Left ventricle myocardium inferior (tissue), 1 donor: ENCODE measurements around the gene IFIT1. TPM values are rescaled to one million over a fixed set of nuclear protein-coding genes. Genes with fewer than 3 reads are reported as not detected.
"Not testable (repeated sequence)": the region's sequence is repeated elsewhere in the genome, so short reads cannot be mapped to it uniquely, and the experiment has no call there.

ENCODE experiments used
- DNase-seq: peaks from one replicate; pipeline ENCODE4 v3.0.0-alpha.2; 2020
- H3K27ac ChIP-seq: fragments of 200-600 bp; replicated peaks from 2 replicates; pipeline ENCODE4 v1.8.0; 2021
- H3K27me3 ChIP-seq: fragments of 200-600 bp; 2 replicates; pipeline ENCODE4 v1.8.0; 2021; ENCODE audit warnings: low read depth
- H3K36me3 ChIP-seq: fragments of 200-600 bp; 2 replicates; pipeline ENCODE4 v1.8.0; 2021
- H3K4me1 ChIP-seq: fragments of 200-600 bp; 2 replicates; pipeline ENCODE4 v1.8.0; 2021
- H3K4me3 ChIP-seq: fragments of 200-600 bp; 2 replicates; pipeline ENCODE4 v1.8.0; 2021; ENCODE audit warnings: mild to moderate bottlenecking, moderate library complexity
- H3K9me3 ChIP-seq: fragments of 200-600 bp; replicated peaks from 2 replicates; pipeline ENCODE4 v1.8.0; 2021
- intact Hi-C: fragments of 100-400 bp; cut with micrococcal nuclease; formaldehyde crosslinking; loops from one replicate; pipeline ENCODE4 v1.11.0; 2022
- total RNA-seq: library from RNA; stranded (reverse); fragmentation: NEBNext Ultra II Directional; extraction: Animal tissue kit (Norgen Biotek cat#: 25700); gene quantifications from one replicate; pipeline ENCODE4 v1.2.1, GENCODE V29; 2021
- TF ChIP-seq, protein P1 (sequence below): fragments of 200-600 bp; IDR thresholded peaks from 2 replicates; pipeline ENCODE4 v1.8.0; 2021; ENCODE audit warnings: antibody characterized with exemption, mild to moderate bottlenecking, borderline replicate concordance
- donor health status: DM: no; HTN: yes; CAD: no; lungs with severe emphysema.

Gene IFIT1
- total RNA-seq, 1 donor from 2014 or later: 31.0 TPM

GRCh38 chr10:89384474-89385340 is 7.7 kb upstream of the IFIT1 start:
- Histone ChIP-seq H3K4me1 (no peaks in the 10 kb centered on the region), H3K9me3 (no peaks in the 10 kb centered on the region), H3K27ac (no peak overlapping the region), H3K27me3 (no peaks in the 10 kb centered on the region), H3K4me3 (no peak overlapping the region), H3K36me3 (no peaks in the 10 kb centered on the region)
- intact Hi-C loops: no loop called here
- TF ChIP-seq, protein P1, sequence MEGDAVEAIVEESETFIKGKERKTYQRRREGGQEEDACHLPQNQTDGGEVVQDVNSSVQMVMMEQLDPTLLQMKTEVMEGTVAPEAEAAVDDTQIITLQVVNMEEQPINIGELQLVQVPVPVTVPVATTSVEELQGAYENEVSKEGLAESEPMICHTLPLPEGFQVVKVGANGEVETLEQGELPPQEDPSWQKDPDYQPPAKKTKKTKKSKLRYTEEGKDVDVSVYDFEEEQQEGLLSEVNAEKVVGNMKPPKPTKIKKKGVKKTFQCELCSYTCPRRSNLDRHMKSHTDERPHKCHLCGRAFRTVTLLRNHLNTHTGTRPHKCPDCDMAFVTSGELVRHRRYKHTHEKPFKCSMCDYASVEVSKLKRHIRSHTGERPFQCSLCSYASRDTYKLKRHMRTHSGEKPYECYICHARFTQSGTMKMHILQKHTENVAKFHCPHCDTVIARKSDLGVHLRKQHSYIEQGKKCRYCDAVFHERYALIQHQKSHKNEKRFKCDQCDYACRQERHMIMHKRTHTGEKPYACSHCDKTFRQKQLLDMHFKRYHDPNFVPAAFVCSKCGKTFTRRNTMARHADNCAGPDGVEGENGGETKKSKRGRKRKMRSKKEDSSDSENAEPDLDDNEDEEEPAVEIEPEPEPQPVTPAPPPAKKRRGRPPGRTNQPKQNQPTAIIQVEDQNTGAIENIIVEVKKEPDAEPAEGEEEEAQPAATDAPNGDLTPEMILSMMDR: no peak
- DNase-seq: no peak

- no peaks in the 10 kb centered on the region for H3K9me3 ChIP-seq
- peaks cover 34% of the 10 kb centered on the region for H3K4me1 ChIP-seq
- H3K36me3 ChIP-seq: no peaks in the 10 kb centered on the region
- TF ChIP-seq, protein P1: no peak
- DNase-seq: no peak
- H3K27me3 ChIP-seq: no peaks in the 10 kb centered on the region
- H3K4me3 ChIP-seq: no peak overlapping the region
- intact Hi-C loops: no loop called here
- H3K27ac ChIP-seq: no peak overlapping the region
Observed at GRCh38 chr10:89388806-89389205, 3.6 kb upstream of the IFIT1 start.

GRCh38 chr10:89389254-89389653 is 3.2 kb upstream of the IFIT1 start:
- TF ChIP-seq, protein P1: peak; percentile 55
- no peak overlapping the region for H3K4me3 ChIP-seq
- DNase-seq: no peak
- no peaks in the 10 kb centered on the region for H3K36me3 ChIP-seq
- peaks cover 38% of the 10 kb centered on the region for H3K4me1 ChIP-seq
- intact Hi-C loops: no loop called here
- no peaks in the 10 kb centered on the region for H3K27me3 ChIP-seq
- no peaks in the 10 kb centered on the region for H3K9me3 ChIP-seq
- no peak overlapping the region for H3K27ac ChIP-seq

DNA sequence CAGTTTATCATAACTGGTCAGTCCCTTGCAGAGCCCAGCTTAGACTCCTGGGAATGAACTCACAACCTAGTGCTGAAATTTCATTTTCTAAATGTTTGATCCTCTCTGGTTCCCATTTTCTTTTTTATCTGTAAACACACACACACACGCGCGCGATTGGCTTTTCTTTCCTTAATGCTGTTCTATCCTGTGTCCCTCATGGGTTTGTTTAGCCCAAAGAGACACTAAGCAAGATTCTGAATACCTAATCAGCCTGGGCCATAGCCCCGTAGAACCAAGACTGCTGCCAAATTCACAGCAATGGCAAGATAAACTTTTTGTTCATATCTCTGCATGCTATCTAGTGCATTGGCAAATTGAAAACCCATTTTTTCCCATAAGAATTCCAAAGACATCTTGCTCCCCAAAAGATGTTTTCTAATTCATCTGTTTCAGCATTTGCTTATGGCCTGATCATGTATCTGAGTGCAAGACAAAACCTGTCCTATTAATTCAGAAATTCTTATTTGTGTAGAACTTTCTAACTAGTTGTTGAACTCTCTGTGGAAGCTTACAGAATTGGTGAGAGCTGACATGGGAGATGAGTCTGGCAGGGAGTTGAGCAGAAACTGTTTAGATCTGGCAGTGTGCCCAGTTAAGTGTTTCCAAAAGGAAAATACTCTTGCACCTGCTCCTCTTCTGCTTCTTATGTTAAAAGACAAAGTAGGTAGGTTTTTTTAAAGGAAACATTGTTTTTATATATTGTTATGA is 1.8 kb upstream of the IFIT1 start:
- intact Hi-C loops: no loop called here
- Histone ChIP-seq H3K27ac (peak overlapping the region; percentile 88), H3K36me3 (peaks cover under 1% of the 10 kb centered on the region), H3K27me3 (no peaks in the 10 kb centered on the region), H3K4me1 (peaks cover 52% of the 10 kb centered on the region), H3K9me3 (no peaks in the 10 kb centered on the region), H3K4me3 (no peak overlapping the region)
- TF ChIP-seq, protein P1: no peak
- DNase-seq: no peak

- intact Hi-C loops: not testable (repeated sequence)
Observed at GRCh38 chr10:89391226-89391576, 1.2 kb upstream of the IFIT1 start.

GRCh38 chr10:89392974-89393373 is 551 bp downstream of the IFIT1 start:
- DNase-seq: no peak
- Histone ChIP-seq H3K36me3 (peaks cover 7% of the 10 kb centered on the region), H3K4me1 (peaks cover 56% of the 10 kb centered on the region), H3K27me3 (no peaks in the 10 kb centered on the region), H3K4me3 (peak overlapping the region; percentile 74), H3K27ac (peak overlapping the region; percentile 88), H3K9me3 (no peaks in the 10 kb centered on the region)
- TF ChIP-seq, protein P1: no peak
- intact Hi-C loops: no loop called here

More at GRCh38 chr10:89391226-89391576, 1.2 kb upstream of the IFIT1 start:
- not testable (repeated sequence) for H3K4me3 ChIP-seq, H3K36me3 ChIP-seq, DNase-seq, H3K9me3 ChIP-seq, H3K27me3 ChIP-seq
- peak overlapping the region; percentile 88 for H3K27ac ChIP-seq
- peaks cover 53% of the 10 kb centered on the region for H3K4me1 ChIP-seq
